ENCODE results near the gene DKK1.
"Not testable (repeated sequence)": the region's sequence is repeated elsewhere in the genome, so short reads cannot be mapped to it uniquely, and the experiment has no call there.

Gene DKK1

GRCh38 chr10:52353960-52354394, 39.9 kb downstream of the DKK1 start:
- in situ Hi-C loops (cut with HindIII; ENCODE audit: low pct_ligation_motif_present, low sequenced_read_pairs): no loop called here
- no peak overlapping the region for H3K4me3 ChIP-seq (ENCODE audit: low read depth, low read length)
- no peaks in the 10 kb centered on the region for H3K36me3 ChIP-seq (replicated peaks)
- TF ChIP-seq CTCF (IDR thresholded peaks at IDR 0.05; ENCODE audit: low read depth, low read length, missing control alignments): no peak
- no peak overlapping the region for H3K27ac ChIP-seq
- DNase-seq: no peak
- no peaks in the 10 kb centered on the region for H3K27me3 ChIP-seq (replicated peaks)

- H3K27me3 ChIP-seq (replicated peaks): no peaks in the 10 kb centered on the region
- no peak overlapping the region for H3K4me3 ChIP-seq (ENCODE audit: low read depth, low read length)
- H3K36me3 ChIP-seq (replicated peaks): no peaks in the 10 kb centered on the region
- in situ Hi-C loops (cut with HindIII; ENCODE audit: low pct_ligation_motif_present, low sequenced_read_pairs): no loop called here
- no peak for TF ChIP-seq CTCF (IDR thresholded peaks at IDR 0.05; ENCODE audit: low read depth, low read length, missing control alignments)
- no peak overlapping the region for H3K27ac ChIP-seq
- peak; percentile 23 for DNase-seq
Observed at GRCh38 chr10:52357971-52358370, 43.9 kb downstream of the DKK1 start.

- Histone ChIP-seq H3K27ac (no peak overlapping the region), H3K36me3 (replicated peaks) (no peaks in the 10 kb centered on the region), H3K27me3 (replicated peaks) (no peaks in the 10 kb centered on the region), H3K4me3 (ENCODE audit: low read depth, low read length) (no peak overlapping the region)
- in situ Hi-C loops (cut with HindIII; ENCODE audit: low pct_ligation_motif_present, low sequenced_read_pairs): no loop called here
- DNase-seq: no peak
- no peak for TF ChIP-seq CTCF (IDR thresholded peaks at IDR 0.05; ENCODE audit: low read depth, low read length, missing control alignments)
Observed at GRCh38 chr10:52359441-52359840, 45.4 kb downstream of the DKK1 start.

- H3K27ac ChIP-seq; H3K4me3 ChIP-seq (ENCODE audit: low read depth, low read length); DNase-seq; H3K36me3 ChIP-seq (replicated peaks); H3K27me3 ChIP-seq (replicated peaks); in situ Hi-C loops (cut with HindIII; ENCODE audit: low pct_ligation_motif_present, low sequenced_read_pairs): not testable (repeated sequence)
Observed at GRCh38 chr10:52365547-52366432, 51.7 kb downstream of the DKK1 start.

Measured in brain microvascular endothelial cell (primary cell).